ENCODE data around the gene USP20.

Gene USP20

DNA sequence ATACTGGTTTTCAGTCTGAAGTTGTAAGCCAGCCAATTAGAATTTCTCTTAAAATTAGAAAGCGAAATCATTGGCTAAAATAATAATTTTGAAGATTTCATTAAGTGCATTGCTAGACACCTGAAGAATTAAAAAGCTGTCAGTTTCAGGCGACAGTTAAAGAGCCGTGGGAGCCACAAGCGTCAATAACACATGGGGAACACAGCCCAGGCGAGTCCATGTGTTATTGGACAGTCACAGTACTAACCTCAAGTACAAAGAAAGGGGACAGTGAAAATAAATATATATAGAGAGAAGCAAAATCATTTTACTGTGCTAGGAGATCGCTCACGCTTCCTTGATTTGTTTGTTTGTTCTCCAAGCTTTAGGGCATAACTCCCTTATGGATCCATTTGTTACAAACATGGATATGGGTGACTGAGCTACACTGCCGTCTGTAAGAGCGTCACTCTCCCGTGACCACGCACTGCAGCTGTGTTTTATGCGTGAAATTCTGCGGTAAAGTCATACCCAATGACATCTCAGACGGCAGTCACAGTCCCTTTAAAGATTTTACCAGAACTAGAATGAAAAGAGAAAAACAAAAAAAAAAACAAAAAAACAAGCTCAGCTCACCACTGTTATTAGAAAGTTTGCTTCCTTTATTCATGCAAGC lies 83.2 kb downstream of the USP20 start:
- DNase-seq (ENCODE audit: low read depth in 2 of 2) = no peak

DNA sequence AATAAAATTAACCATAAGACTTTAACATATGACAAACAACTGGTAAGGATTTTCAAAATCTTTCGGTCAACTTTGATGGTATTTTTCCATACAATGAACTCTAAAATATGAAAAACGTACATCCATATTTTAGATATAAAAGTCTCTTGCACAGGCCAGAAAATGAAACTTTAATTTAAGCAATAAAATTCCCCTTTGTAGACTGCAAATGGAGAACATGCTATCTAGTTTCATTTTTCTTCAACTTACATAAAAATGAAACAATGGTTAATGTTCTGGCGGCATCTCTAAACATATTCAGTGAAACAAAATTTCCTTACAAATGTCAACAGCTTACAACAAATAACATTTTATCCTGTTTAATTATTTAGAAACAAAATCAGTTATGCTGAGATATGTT lies 84.0 kb downstream of the USP20 start:
- DNase-seq (ENCODE audit: low read depth in 2 of 2) = no peak

DNA sequence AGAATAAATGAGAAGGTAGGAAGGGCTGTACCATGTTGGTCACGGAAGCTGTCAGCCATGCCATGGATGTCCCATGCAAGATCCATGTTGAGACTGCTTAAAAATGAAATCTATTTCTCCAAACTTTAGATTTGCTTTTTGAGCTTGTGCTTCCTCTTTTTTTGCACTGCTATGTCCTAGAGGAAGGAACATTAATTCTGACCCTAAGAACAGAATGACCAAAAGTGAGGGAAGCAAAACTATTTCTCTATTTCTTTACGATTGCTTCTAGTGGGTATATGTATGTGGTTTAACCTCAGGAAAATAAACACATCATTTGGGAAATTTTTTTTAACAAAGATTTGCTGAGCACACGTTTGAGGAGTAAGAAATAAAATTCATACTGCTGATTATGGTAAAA lies 84.6 kb downstream of the USP20 start:
- DNase-seq (ENCODE audit: low read depth in 2 of 2) = no peak

- no peak for DNase-seq (ENCODE audit: low read depth in 2 of 2)
Measured at GRCh38 chr9:129921905-129922304, 86.6 kb downstream of the USP20 start.

DNA sequence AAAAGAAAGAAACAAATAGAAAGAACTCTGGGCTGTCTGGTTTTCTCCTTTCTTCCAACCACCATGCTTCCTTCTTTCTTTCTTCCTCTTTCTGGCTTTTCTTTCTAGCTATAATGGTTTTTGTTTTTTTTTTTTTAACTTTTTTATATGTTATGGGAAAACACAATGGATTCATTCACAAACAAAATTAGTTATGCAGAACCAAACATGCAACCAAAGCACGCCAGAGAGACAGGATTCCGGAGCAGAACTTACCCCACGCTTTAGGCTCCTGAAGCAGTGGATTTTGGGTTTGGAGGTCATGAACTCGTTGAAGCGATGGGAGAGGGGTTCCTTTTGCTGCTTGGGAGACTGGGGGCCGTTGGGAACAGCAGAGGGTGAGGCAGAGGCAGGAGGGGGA lies 88.3 kb downstream of the USP20 start:
- no peak for DNase-seq (ENCODE audit: low read depth in 2 of 2)

DNA sequence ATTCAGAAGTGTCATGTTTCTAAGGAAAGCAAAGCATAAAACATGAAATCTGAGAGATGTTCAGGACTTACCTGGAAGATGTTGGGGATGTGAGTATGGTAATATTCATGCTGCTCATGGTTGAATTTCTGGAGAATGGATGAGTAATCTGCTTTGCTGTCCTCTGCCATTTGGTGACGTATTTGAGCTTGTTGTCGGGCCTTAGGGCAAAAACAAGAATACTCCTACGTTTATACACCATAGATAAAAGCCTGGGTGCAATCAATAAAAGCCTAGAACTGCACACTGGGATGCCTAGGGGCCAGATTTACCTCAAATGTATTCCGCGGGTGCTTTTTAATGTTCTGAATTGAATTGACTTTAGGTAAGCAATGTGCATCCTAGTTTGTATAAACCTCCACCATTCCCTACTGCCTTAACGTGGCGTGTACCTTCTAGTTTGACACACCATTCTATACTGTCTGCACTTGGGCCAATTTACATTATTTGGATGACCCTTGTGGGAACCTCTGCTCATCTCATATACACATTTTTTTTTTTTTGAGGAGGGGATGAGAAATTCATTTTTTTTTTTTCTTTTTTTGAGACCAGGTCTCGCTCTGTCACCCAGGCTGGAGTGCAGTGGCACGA lies 94.4 kb downstream of the USP20 start:
- DNase-seq (ENCODE audit: low read depth in 2 of 2) = no peak

DNA sequence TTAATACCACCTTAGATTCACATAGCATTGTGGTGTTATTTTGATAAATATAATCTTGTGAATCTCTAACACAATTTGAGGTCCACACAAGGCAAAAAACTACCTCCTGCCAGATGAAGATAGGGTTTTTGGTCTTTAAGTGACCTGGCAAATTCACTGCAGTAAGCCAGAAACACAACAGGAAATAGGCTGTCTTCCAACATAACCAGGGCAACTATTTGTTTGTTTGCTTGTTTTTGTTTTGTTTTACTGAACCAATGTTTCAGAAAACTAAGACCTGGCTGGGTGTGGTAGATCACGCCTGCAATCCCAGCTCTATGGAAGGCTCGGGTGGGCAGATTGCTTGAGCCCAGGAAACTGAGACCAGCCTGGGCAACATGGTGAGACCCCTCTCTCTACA lies 95.5 kb downstream of the USP20 start:
- no peak for DNase-seq (ENCODE audit: low read depth in 2 of 2)
